Chondrocyte (in vitro differentiated cells): ENCODE results near the gene TIMM17B. TPM values are rescaled to one million over a fixed set of nuclear protein-coding genes. Genes with fewer than 3 reads are reported as not detected.

ENCODE experiments used
- DNase-seq: peaks from one replicate; pipeline ENCODE4 v3.0.0; 2021; ENCODE audit warnings: mixed read lengths, low spot score
- H3K27ac Mint-ChIP-seq: one replicate; pipeline ENCODE4 v1.8.0; 2021; ENCODE audit warnings: mild to moderate bottlenecking, moderate library complexity, mixed read lengths; ENCODE audit not compliant: unreplicated experiment
- H3K27me3 Mint-ChIP-seq: 2 replicates; pipeline ENCODE4 v1.8.0; 2021; ENCODE audit warnings: low read depth, mixed read lengths
- H3K36me3 Mint-ChIP-seq: 2 replicates; pipeline ENCODE4 v1.8.0; 2021; ENCODE audit warnings: low read depth, mixed read lengths
- H3K4me1 Mint-ChIP-seq: 2 replicates; pipeline ENCODE4 v1.8.0; 2021; ENCODE audit warnings: low read depth, mild to moderate bottlenecking, mixed read lengths
- H3K4me3 Mint-ChIP-seq: one replicate; pipeline ENCODE4 v1.8.0; 2021; ENCODE audit warnings: mild to moderate bottlenecking, moderate library complexity, mixed read lengths; ENCODE audit not compliant: unreplicated experiment
- H3K9me3 Mint-ChIP-seq: 2 replicates; pipeline ENCODE4 v1.8.0; 2021; ENCODE audit warnings: low read depth, mixed read lengths
- CTCF ChIP-seq: fragments of 200-600 bp; sonication (generic); IDR thresholded peaks from 2 replicates; pipeline ENCODE4 v1.5.0; 2021; ENCODE audit warnings: antibody characterized with exemption, mild to moderate bottlenecking, moderate library complexity
- total RNA-seq: library from RNA; stranded (reverse); gene quantifications from 3 replicates; pipeline ENCODE4 v1.2.1, GENCODE V29; 2021

Gene TIMM17B
- total RNA-seq, 1 donor from 2014 or later, result 38.0 TPM

- Mint-ChIP-seq H3K4me1 (peaks cover 13% of the 10 kb centered on the region), H3K9me3 (no peaks in the 10 kb centered on the region), H3K4me3 (peak within 1 kb of the TSS; percentile 89), H3K27me3 (no peaks in the 10 kb centered on the region), H3K36me3 (peaks cover 6% of the 10 kb centered on the region), H3K27ac (peak within 1 kb of the TSS; percentile 81)
- no peak for DNase-seq
- TF ChIP-seq CTCF, result no peak
Observed at GRCh38 chrX:48911412-48912182, 14.0 kb upstream of the TIMM17B start, which contains the start of gene SLC35A2. SLC35A2 (minus strand) TSS chrX:48911646; CDS start chrX:48911636, 10 bp downstream.

DNA sequence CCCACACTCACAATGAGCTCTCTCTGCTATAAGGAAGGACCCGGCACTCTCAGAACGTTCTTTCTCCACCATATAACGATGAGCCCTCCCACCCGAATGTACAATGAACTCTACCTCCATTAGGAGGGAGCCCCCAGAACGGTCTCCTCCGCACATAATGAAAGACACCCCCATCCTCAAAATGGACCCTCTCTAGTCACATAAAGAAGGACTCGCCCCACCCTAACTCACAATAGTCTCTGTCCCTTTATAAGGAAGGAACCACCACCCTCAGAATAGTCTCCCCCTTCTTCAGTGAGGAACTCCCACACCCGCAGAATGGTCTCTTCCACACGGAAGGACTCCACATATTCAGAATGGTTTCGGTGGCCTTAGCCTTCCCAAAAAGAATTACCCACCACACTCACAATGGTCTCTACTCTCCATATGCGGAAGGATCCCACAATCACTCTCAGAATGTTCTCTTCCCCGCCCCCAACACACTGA, 13.4 kb upstream of the TIMM17B start:
- no peaks in the 10 kb centered on the region for H3K27me3 Mint-ChIP-seq
- peak overlapping the region; percentile 89 for H3K4me3 Mint-ChIP-seq
- no peaks in the 10 kb centered on the region for H3K9me3 Mint-ChIP-seq
- peak overlapping the region; percentile 81 for H3K27ac Mint-ChIP-seq
- peaks cover 6% of the 10 kb centered on the region for H3K36me3 Mint-ChIP-seq
- peaks cover 13% of the 10 kb centered on the region for H3K4me1 Mint-ChIP-seq
- no peak for TF ChIP-seq CTCF
- DNase-seq, result no peak

DNA sequence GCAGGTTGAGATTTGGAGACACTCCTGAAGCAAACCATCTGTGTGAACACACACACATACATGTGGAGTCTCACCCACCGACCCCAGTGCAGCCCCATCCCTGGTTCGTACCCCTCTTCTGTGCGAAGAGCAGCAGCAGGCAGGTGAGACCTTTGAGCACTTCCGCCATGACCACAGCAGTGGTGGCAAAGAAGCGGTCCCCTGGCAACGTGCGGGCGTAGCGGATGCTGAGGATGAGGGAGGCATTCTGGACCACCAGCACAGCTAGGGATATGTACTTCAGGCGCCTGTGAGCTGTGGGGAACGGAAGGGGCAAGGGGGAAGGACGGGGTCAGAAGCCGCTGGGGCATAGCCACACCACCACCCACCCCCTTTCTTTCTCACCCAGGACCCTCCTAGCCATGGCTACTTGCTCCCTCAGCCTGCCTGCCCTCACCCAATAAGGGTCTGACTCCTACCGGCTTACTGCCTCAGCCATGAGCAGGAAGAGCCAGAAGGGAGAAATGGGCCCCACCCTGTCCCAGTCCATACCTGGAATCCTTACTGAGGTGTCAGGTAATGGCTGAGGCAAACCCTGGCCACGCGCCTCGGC, 12.2 kb upstream of the TIMM17B start:
- Mint-ChIP-seq H3K36me3 (peaks cover 5% of the 10 kb centered on the region), H3K27ac (no peak overlapping the region), H3K27me3 (no peaks in the 10 kb centered on the region), H3K4me3 (peak overlapping the region; percentile 89), H3K4me1 (peaks cover 13% of the 10 kb centered on the region), H3K9me3 (no peaks in the 10 kb centered on the region)
- DNase-seq, result no peak
- TF ChIP-seq CTCF, result no peak

DNA sequence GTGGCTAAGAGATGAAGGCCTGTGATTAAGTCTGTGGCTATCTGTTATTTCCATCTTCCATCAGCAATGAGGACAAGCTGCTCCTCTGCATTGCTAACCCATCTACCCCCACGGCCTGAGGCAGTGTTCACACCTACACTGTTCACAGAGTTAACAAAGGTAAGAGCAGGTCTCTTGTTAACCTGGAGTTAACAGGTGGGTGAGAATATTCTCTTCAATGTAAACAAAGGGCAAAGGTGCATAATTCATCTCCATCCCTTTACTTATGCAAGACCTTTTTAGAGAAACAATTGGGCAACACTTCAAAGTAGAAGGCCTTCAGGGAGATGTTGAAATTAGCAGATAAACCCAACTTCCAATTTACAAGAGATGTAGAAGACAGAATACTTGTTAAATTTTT, 11.0 kb upstream of the TIMM17B start:
- TF ChIP-seq CTCF, result no peak
- peaks cover 13% of the 10 kb centered on the region for H3K4me1 Mint-ChIP-seq
- H3K9me3 Mint-ChIP-seq, result no peaks in the 10 kb centered on the region
- H3K27ac Mint-ChIP-seq, result peak overlapping the region; percentile 49
- H3K4me3 Mint-ChIP-seq, result no peak overlapping the region
- peaks cover 2% of the 10 kb centered on the region for H3K36me3 Mint-ChIP-seq
- no peaks in the 10 kb centered on the region for H3K27me3 Mint-ChIP-seq
- no peak for DNase-seq

DNA sequence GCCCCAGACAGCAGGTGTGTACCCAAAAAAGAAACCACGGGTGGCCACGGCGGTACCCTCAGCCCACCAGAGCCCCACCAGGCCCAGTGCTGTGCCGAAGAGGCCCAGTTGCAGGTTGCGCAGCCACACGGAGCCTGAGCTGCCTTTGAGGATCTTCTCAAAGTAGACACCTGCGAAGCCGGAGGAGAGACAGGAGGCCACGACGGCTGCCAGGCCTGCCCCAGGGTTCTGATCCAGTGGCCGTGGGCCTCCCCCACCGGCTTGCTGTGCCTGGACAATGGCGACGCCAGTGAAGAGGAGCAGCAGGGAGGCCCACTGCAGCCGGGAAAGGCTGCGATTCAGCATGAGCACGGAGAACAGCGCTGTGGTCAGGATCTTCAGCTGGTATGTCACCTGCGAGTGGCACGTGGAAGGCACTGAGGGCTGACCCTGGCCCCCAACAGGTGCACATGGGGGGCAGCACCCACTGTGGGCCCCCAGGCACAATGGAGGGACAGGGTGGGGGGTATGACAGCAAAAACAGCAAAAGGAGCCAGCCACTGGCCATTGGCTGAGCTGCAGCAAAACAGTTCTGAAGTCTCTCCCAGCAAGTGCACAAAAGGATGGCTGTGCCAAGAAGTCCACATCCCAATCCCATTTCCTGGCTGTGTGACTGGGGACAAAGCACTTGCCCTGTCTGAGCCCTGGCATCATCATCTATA, 7.7 kb upstream of the TIMM17B start:
- no peak overlapping the region for H3K4me3 Mint-ChIP-seq
- H3K27me3 Mint-ChIP-seq, result no peaks in the 10 kb centered on the region
- H3K36me3 Mint-ChIP-seq, result peaks cover 9% of the 10 kb centered on the region
- no peak for TF ChIP-seq CTCF
- peak; percentile 55 for DNase-seq
- H3K9me3 Mint-ChIP-seq, result no peaks in the 10 kb centered on the region
- H3K4me1 Mint-ChIP-seq, result peaks cover 3% of the 10 kb centered on the region
- no peak overlapping the region for H3K27ac Mint-ChIP-seq
